GM19324 (cell line): ENCODE measurements around the gene CLIP2.
"Not testable (repeated sequence)": the region's sequence is repeated elsewhere in the genome, so short reads cannot be mapped to it uniquely, and the experiment has no call there.

Experiments used
- ATAC-seq: cut with Tn5 transposase; IDR thresholded peaks from one replicate; pipeline ENCODE4 v1.9.1; 2021; ENCODE audit warnings: mild to moderate bottlenecking, moderate library complexity; ENCODE audit not compliant: unreplicated experiment, low FRiP score

Gene CLIP2

DNA sequence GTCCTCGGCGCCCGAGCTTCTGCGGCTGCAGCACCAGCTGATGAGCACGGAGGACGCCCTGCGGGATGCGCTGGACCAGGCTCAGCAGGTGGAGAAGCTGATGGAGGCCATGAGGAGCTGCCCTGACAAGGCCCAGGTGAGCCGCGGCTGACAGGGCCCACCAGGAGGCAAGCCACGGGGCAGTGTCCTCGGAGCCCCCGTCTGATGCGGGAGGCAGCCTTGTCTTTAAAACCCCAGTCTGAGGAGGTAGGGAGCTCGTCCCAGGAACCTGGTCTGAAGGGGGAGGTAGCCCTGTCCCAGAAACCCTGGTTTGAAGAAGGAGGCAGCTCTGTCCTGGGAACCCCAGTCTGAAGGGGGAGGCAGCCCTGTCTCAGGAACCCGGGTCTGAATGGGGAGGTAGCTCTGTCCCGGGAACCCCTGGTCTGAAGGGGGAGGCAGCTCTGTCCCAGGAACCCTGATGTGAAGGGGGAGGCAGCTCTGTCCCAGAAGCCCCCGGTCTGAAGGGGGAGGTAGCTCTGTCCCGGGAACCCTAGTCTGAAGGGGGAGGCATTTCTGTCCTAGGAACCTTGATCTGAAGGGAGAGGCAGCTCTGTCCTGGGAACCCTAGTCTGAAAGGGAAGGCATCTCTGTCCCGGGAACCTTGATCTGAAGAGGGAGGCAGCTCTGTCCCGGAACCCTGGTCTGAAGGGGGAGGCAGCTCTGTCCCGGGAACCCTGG lies 111.4 kb downstream of the CLIP2 start:
- ATAC-seq: no peak

DNA sequence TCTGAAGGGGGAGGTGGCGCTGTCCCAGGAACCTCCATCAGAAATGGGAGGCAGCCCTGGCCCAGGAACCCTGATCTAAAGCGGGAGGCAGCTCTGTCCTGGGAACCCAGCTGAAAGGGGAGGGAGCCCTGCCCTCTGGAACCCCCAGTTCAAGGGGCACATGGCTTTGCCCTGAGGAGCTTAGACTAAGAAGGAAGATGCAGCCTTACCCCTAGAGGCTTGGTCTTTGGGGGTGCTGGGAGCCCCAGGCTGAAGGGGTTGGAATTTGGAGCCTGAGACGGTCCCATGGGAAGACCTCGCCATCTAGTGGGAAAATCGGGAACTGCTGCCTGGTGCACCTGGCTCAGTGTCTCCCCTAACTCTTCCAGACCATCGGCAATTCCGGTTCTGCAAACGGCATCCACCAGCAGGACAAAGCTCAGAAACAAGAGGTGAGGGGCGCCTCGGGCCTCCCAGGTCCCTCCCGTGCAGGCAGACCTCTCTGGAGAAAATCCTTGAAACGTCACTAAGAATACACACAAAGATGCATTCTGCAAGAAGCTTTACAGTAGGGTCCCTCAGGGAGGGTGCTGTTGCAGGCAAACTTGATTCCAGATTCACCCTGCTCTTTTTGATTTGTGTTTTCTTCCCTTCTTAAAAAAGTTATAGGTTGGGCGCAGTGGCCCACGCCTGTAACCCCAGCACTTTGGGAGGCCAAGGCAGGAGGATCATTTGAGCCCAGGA lies 112.1 kb downstream of the CLIP2 start:
- no peak for ATAC-seq

DNA sequence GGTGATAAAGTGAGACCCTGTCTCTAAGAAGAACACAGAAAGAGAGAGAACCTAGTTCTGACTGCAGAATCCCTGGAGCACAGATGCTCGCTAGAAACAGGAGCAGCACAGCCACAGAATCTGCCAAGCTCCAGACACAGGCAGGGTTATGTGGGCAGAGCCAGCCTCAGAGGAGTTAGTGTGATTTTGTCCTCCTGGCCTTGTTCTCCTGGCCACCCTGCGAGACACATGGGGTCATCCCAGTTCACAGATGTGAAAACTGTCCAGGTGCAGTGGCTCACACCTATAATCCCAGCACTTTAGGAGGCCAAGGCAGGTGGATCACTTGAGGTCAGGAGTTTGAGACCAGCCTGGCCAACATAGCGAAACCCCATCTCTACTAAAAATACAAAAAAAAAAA lies 113.5 kb downstream of the CLIP2 start:
- not testable (repeated sequence) for ATAC-seq

DNA sequence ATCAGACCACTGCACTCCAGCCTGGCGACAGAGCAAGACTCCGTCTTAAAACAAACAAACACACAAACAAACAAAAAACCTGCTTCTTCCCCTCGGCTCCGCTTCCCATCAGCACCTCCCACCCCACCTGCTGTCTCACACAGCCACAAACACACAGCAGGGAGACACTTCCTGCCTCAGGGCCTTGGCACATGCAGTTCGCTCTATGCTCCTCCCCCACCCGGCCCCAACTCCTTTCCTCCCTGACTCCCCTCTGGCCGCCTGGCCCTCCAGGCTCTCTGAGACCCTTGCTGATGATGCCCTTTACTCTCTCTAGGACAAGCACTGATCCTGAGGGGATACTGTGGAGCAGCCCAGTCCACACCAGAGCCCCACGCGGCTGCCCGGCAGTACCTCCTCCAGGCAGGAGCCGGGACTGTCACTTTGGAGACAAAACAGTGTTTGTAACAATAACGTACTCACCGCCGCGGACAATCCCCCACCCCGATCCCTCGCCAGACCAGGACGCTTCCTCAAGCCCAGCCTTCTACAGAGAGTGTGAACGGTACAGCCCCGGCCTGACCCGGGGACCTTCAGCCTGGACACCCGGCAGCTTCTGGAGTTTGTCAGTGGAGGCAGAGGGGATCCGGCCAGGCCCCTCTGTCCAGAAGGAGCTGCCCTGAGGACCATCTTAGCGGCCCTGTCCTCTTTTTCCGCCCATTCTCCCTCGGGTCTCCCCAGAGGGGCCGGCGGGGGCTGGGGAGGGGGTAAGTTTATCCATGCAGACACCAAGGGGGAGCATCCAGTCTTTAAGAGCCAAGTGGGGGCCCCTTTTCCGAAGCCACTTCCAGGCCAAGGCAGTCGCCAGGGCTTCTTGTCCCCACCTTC lies 114.5 kb downstream of the CLIP2 start:
- no peak for ATAC-seq

DNA sequence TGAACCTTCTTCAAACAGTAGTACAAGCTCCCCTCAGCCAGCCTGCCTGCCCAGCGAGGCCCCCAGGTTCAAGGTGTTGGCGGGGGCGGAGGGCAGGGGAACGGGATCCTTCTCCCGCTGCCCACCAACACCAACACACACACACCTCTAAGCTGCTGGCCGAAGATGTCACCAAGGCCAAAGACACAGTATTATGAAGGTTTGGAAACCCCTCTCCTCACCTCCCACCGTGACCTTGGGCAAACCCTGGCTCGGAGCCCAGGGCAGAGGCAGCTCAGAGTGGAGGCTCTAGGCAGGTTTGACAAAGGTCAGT lies 115.1 kb downstream of the CLIP2 start:
- ATAC-seq: no peak

DNA sequence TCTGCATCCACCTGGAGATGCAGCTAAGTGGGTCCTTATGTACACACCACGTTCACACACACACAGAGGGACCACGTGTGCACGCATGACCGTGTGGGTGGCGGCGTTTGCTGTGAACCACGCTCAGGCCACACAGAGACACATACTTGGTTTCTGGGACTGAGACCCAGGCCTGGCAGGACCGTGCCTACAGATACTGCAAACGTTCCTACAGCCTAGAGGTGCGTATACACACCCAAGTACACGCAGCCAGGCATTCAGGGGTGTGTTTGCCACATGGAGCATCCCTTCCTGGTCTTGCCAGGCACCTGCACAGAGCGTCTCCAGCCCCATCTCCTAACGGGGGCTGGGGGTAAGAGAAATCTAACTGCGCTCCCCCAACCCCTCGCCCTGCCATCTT lies 115.5 kb downstream of the CLIP2 start:
- ATAC-seq: no peak

DNA sequence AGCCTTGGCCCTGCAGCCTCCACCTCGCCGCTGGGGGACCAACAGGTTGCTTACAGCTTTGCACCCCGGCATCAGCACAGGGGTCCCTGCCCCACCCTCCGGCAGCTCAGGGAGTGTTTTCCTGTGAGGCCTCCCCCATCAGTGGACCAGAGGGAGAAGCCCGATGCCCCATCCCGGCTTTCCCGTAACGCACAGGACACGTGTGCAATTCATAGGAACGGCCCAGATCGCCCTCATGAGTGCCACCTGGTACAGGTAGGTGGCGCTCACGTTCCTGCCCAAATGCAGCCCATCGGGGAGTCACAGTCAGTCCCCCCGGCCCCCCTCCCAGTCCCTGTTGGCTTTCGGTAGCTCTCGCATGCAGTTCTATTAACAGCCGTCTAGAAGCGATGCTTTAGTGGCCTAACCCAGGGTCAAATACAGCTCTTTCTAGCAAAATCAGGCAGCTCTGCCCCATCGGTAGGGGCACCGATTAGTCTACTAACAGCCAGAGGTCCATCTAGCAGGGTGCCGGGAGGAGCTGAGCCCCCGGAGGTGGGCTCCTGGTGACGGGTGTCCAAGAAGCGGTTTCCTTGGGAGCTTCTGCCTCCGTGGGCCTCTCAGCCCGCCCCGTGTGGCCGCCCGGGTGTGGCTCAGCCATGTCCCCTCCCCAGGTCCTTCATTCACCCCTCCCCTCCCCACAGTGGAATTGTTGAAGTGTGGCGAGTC lies 116.1 kb downstream of the CLIP2 start:
- no peak for ATAC-seq

DNA sequence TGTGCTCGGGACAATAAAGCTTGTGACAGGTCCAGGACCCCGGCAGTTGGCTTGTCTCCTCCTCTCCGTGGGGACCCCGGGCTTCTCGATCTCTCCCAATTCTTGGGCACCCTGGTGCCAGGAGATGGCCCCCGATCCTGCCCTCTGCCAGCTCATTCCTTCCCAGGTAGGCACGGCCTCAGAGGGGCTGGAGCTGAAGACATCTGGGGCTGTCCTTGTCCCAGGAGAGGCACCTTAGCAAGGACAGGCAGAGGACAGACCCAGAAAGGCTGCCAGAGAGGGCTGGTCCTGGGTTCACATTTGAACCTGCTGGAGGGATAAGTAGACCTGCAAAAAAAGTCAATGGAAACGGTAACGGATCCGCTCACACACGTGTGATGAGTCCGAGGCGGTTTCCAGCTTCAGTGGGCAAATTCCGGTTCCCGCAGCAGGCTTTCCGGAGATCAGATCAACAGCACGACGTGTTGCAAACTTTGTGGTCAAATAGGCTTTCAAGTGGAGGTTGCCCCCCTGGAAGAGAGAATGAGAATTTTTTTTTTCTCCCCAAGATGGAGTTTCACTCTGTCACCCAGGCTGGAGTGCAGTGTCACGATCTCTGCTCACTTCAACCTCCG lies 116.8 kb downstream of the CLIP2 start:
- ATAC-seq: no peak

DNA sequence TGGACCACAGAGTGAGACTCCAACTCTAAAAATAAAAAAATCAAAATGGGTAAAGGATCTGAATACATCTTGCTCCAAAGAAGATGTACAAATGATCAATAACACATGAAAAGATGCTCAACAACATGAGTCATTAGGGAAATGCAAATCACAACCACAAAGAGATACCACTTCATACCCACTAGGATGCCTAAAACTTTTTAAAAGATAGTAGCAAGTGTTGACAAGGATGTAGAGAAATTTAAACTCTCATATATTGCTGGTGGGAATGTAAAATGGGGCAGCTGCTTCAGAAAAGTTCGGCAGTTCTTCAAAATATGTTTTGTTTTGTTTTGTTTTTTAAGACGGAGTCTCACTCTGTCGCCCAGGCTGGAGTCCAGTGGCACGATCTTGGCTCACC lies 118.8 kb downstream of the CLIP2 start:
- ATAC-seq: no peak

DNA sequence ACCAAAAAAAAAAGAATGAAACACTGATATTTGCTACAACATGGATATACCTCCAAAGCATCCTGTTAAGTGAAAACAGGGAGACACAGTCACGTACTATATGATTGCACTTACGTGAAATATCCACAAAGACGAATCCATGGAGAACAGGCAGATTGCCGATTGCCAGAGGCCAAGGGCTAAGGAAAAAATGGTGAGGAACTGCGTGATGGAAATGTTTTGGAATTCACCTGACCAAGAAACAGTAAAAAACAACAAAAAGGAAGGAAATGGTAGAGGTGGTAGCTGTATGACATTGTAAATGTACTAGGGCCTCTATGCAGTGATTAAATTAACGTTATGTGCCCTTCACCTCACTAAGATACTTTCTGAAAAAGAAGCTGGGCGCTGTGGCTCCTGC lies 120.4 kb downstream of the CLIP2 start:
- no peak for ATAC-seq

DNA sequence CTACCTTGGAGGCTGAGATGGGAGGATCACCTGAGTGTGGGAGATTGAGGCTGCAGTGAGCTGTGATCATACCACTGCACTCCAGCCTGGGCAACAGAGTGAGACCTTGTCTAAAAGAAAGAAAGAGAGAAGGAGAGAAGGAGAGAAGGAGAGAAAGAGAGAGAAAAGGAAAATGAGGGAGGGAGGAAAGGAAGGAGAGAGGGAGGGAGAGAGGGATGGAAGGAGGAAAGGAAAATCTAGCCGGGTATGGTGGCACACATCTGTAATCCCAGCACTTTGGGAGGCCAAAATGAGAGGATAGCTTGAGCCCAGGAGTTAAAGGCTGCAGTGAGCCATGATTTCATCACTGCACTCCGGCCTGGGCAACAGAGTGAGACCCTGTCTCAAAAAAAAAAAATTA lies 121.6 kb downstream of the CLIP2 start:
- ATAC-seq: no peak

DNA sequence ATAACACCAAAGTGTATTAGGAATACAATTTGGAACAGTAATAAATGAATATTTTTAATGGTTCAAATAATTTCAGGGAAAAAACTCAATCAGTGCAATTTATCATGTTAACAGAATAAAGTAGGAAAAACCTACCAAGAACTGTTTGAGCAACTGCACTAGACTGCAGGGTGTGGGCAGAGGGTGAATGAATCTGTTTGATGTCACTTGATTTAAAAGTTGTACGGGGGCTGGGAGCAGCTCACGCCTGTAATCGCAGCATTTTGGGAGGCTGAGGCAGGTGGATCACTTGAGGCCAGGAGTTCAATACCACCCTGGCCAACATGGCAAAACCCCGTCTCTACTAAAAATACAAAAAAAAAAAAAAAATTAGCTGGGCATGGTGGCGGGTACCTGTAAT lies 122.4 kb downstream of the CLIP2 start:
- ATAC-seq: not testable (repeated sequence)

DNA sequence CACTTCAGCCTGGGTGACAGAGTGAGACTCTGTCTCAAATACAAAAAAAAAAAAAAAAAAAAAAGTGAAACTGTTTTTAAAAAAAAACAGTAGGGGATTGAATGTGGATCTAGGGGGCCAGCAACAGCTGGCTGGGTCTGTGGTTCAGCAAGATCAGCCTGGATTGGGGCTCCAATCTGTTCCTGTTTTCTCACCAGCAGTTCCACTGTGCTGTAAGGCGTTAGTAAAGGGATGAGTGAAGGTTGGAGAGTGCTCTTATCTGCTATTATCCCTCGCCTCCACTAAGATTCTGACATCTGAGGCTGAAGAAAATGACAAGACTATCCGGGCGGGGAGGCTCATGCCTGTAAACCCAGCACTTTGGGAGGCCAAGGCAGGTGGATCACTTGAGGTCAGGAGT lies 122.8 kb downstream of the CLIP2 start:
- ATAC-seq: no peak

DNA sequence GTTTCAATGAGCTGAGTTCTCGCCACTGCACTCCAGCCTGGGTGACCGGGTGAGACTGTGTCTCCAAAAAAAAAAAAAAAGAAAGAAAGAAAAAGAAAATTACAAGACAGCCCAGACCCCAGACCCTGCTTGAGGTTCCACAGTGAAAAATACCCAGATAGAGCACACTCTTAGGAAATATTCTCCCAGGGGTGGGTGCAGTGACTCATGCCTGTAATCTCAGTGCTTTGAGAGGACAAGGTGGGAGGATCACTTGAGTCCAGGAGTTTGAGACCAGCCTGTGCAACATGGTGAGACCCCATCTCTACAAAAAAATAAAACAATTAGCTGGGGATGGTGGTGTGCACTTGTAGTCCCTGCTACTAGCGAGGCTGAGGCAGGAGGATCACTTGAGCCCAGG lies 123.4 kb downstream of the CLIP2 start:
- ATAC-seq: no peak

DNA sequence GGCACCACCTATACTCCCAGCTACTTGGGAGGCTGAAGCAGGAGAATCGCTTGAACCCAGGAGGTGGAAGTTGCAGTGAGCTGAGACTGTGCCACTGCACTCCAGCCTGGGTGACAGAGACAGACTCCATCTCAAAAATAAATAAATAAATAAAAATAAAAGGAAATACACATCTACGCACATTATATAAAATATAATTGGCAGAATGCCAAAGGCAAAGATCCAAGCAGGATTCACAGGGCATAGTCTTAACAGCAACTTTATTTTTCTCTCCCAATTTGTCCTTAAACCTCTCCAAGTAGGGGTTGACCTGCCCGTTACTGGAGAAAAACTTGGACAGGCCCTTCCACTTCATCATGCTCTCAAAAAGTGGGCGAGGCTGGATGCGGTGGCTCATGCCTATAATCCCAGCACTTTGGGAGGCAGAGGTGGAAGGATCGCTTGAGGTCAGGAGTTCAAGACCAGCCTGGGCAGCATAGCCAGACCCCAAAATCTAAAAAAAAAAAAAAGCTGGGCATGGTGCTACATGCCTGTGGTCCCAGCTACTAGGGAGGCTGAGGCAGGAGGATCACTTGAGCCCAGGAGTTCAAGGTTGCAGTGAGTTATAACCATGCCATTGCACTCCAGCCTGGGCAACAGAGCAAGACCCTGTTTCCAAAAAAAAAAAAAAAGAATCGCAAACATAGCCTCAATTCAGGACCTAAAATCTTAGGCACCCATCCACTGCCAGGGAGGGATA lies 125.6 kb downstream of the CLIP2 start:
- ATAC-seq: not testable (repeated sequence)

DNA sequence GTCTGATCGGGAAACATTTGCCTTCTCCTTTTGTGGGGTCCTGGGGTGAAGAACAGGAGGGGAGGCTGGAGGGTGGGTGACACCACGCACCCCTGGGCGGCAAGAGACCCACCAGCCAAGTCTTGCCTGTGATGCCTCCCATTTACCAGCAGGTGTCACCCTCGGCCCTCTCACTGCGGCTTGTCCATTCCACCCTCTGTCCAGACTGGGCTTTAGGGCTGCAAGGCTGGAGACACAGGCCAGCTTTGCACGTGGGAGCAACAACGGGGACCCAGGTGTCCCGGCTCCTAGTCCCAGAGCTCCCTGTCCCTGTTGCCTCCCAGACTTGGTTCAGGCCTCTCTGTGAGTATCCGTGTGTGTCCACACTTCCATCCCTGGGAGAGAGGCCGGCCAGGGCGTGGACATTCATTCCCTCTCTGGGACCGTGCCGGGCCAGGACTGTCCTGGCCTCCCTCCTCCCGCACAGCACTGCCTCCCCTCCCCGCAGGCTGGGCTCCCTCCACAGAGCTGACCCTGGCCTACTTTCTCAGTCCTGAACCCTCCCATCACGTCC lies 128.3 kb downstream of the CLIP2 start:
- ATAC-seq: no peak

DNA sequence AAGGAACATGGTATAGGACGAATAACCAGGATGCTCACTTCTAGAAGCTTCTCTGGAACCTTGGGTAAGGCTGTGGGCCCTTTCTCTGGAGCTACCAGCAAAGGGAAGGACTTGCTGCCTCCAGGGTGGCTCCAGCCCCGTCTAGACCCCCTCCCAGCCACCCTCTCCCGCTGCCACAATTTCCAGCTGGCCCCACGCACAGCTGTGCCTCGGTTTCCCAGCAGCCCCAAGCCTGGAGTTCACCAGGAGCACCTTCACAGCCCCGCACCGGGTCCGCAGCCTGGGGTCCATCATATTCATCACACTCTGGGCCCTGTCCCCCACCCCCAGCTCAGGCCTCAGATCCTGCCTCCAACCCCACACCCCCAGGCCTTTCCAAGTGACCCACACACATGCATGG lies 128.9 kb downstream of the CLIP2 start:
- ATAC-seq: no peak

DNA sequence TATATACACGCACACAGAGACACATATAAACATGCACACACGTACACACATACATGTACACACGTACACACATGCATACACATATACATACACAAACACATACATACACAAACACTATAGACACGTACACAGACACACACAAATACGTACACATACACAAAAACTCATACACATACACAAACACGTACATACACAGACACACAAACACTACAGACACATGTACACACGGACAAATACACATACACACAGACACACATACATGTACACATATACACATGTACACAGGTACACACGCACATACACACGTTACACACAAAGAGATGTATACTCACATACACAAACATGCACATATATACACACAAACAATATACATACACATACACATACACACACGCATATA lies 129.3 kb downstream of the CLIP2 start:
- no peak for ATAC-seq

DNA sequence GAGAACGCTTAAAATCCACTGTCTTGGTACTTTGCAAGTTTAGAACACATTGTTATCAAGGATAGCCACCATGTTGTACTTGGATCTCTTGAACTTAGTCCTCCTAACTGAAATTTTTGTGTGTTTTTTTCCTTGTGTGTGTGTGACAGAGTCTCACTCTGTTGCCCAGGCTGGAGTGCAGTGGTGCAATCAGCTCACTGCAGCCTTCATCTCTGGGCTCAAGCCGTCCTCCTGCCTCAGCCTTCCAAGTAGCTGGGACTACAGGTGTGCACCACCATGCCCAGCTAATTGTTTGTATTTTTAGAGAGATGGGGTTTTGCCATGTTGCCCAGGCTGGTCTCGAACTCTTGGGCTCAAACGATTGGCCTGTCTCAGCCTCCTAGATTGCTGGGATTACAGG lies 130.0 kb downstream of the CLIP2 start:
- not testable (repeated sequence) for ATAC-seq
